Mesenchymal stem cell (in vitro differentiated cells and primary cell): Measurements from ENCODE around the gene ZDHHC14.

Experiments used
- DNase-seq: peaks from one replicate; pipeline ENCODE4 v3.0.0-alpha.2; 2013
- H2AFZ ChIP-seq: one replicate; pipeline ENCODE4 v1.6.1; 2013; ENCODE audit warnings: low read depth, mild to moderate bottlenecking, control low read depth, inconsistent platforms, low read length, moderate library complexity
- H2AK5ac ChIP-seq: 2 replicates; pipeline ENCODE4 v1.6.1; 2013; ENCODE audit warnings: low read length, moderate library complexity, mild to moderate bottlenecking, inconsistent platforms; ENCODE audit not compliant: severe bottlenecking
- H2BK120ac ChIP-seq: one replicate; pipeline ENCODE4 v1.6.1; 2013; ENCODE audit warnings: low read depth, mild to moderate bottlenecking, inconsistent platforms, low read length, moderate library complexity
- H2BK12ac ChIP-seq, 2 experiments: one replicate each; pipeline ENCODE4 v1.6.1; 2013; ENCODE audit warnings: inconsistent platforms in 2 of 2, low read length in 2 of 2, mild to moderate bottlenecking in 2 of 2, moderate library complexity in 2 of 2, control low read depth in 1 of 2
- H2BK15ac ChIP-seq: one replicate; pipeline ENCODE4 v1.6.1; 2013; ENCODE audit warnings: mild to moderate bottlenecking, low read depth, inconsistent platforms; ENCODE audit not compliant: poor library complexity, severe bottlenecking
- H2BK5ac ChIP-seq: 2 replicates; pipeline ENCODE4 v1.6.1; 2013; ENCODE audit warnings: low read depth, mild to moderate bottlenecking, low read length, control low read depth, inconsistent platforms; ENCODE audit not compliant: poor library complexity, severe bottlenecking
- H3K14ac ChIP-seq, 2 experiments: one replicate each; pipeline ENCODE4 v1.6.1; 2013; ENCODE audit warnings: inconsistent platforms in 2 of 2, low read length in 2 of 2, control low read depth in 1 of 2, mild to moderate bottlenecking in 1 of 2, moderate library complexity in 1 of 2
- H3K18ac ChIP-seq, 2 experiments: one replicate each; pipeline ENCODE4 v1.6.1; 2013; ENCODE audit warnings: inconsistent platforms in 2 of 2, low read length in 2 of 2, control low read depth in 1 of 2, low read depth in 1 of 2, mild to moderate bottlenecking in 1 of 2
- H3K23ac ChIP-seq, 2 experiments: one replicate each; pipeline ENCODE4 v1.6.1; 2013; ENCODE audit warnings: inconsistent platforms in 2 of 2, low read length in 2 of 2, mild to moderate bottlenecking in 2 of 2, moderate library complexity in 2 of 2, control low read depth in 1 of 2
- H3K27ac ChIP-seq: 2 replicates; pipeline ENCODE4 v1.5.1; 2013; ENCODE audit warnings: mild to moderate bottlenecking, moderate library complexity, low read length, control low read depth, inconsistent platforms; ENCODE audit not compliant: poor library complexity, severe bottlenecking
- H3K27me3 ChIP-seq, 2 experiments: 2 replicates each; pipeline versions ENCODE4 v1.6.1 to v1.7.0; 2013; ENCODE audit warnings: low read length in 2 of 2, mild to moderate bottlenecking in 2 of 2, moderate library complexity in 2 of 2, control low read depth in 1 of 2, inconsistent platforms in 1 of 2; ENCODE audit not compliant: control insufficient read depth in 1 of 2, insufficient read depth in 1 of 2
- H3K36me3 ChIP-seq, 2 experiments: 2 replicates each; pipeline versions ENCODE4 v1.6.1 to v1.7.0; 2013; ENCODE audit warnings: low read length in 2 of 2, control low read depth in 1 of 2, inconsistent platforms in 1 of 2, low read depth in 1 of 2, mild to moderate bottlenecking in 1 of 2; ENCODE audit not compliant: insufficient read depth in 2 of 2, control insufficient read depth in 1 of 2
- H3K4ac ChIP-seq, 2 experiments: one replicate each; pipeline ENCODE4 v1.6.1; 2013; ENCODE audit warnings: inconsistent platforms in 2 of 2, low read length in 2 of 2, mild to moderate bottlenecking in 2 of 2, moderate library complexity in 2 of 2, control low read depth in 1 of 2, low read depth in 1 of 2
- H3K4me1 ChIP-seq: 2 replicates; pipeline ENCODE4 v1.6.1; 2013; ENCODE audit warnings: low read depth, low read length, control low read depth; ENCODE audit not compliant: control insufficient read depth, insufficient read depth
- H3K4me2 ChIP-seq: 2 replicates; pipeline ENCODE4 v1.6.1; 2013; ENCODE audit warnings: low read length, mild to moderate bottlenecking, inconsistent platforms; ENCODE audit not compliant: poor library complexity, severe bottlenecking
- H3K4me3 ChIP-seq, 2 experiments: 2 replicates each; pipeline versions ENCODE4 v1.5.1 to v1.7.0; 2013; ENCODE audit warnings: low read length in 2 of 2, mild to moderate bottlenecking in 2 of 2, control low read depth in 1 of 2, low read depth in 1 of 2; ENCODE audit not compliant: insufficient read depth in 1 of 2
- H3K79me1 ChIP-seq: replicated peaks from 2 replicates; pipeline ENCODE4 v1.6.1; 2013; ENCODE audit warnings: mild to moderate bottlenecking, control low read depth, low read length, inconsistent platforms; ENCODE audit not compliant: poor library complexity, severe bottlenecking
- H3K9ac ChIP-seq: 2 replicates; pipeline ENCODE4 v1.7.0; 2013; ENCODE audit warnings: mild to moderate bottlenecking, low read length, moderate library complexity
- H3K9me3 ChIP-seq: 2 replicates; pipeline ENCODE4 v1.7.0; 2013; ENCODE audit warnings: mild to moderate bottlenecking, low read length; ENCODE audit not compliant: control insufficient read depth
- H4K8ac ChIP-seq: one replicate; pipeline ENCODE4 v1.6.1; 2013; ENCODE audit warnings: inconsistent platforms, mild to moderate bottlenecking, low read length, moderate library complexity
- H4K91ac ChIP-seq: one replicate; pipeline ENCODE4 v1.6.1; 2013; ENCODE audit warnings: mild to moderate bottlenecking, low read length, inconsistent platforms
- WGBS: methylation state at CpG from one replicate; pipeline ENCODE4 v1.1.7; 2013; ENCODE audit warnings: mixed read lengths; 5-methylcytosine and 5-hydroxymethylcytosine counted together

ZDHHC14 gene

DNA sequence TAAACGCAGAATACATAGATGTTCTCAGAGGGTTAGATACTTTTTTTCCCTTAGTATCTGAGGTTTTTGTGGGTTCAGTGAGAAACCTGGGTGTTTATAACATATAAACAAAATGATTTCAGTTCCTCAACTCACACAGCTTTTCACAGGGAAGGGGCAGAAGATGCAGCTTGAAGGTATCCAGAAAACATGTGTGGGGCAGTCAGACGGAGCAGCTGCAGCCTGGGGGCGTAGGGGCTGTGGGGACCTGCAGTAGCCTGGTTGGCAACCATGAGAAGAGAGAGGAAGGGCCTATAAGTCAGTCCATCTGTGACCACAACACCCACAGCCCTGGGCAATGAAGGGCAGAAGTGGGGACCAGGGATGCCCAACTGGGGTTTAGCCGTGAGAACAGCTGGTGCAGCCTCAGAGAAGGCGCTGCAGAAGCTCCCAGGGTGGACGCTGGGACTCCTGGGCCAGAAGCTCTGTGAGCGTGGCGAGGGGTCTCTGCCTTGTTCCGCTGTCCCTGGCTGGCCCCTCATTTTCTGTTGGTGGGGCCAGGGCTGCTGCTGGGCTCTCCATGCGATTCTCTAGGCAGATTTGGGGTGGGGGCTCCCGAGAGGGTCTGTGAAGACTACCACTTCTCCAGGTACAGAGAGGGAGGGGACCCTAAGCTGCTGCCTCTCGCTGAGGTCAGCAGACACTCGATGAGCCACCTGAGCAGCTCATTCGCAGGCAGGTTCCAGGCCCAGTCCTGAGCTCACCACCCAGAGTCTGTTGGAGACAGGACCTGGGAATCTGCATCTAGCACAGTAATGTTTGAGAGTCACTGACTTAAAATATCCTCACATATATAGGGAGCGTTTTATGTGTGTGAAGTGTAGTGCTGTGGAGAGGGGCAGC is 181.2 kb downstream of the ZDHHC14 start:
- Histone ChIP-seq H3K4me2 (no peak overlapping the region), H3K23ac (no peak overlapping the region)
- WGBS, result 86% methylated on average over 13 of the region's 15 CpGs

DNA sequence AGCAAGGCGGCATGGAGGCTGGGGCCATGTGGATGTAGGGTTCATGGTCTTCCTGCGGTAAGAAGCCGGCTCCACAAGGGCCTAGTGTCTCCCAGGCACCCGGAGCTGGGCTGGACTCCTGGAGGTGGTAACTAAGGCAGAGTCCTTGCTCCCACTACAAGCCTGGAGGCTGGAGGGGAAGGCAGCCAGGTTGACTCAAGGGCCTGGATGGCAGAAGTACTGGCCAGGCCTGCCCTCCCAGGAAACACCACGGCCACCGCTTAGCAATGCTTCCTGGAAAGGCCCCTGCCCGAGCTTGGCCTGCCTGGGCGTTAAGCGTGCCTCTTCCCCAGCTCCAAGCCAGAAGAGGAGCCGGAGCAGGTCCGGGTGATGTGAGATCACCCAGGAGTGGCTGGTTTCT is 182.0 kb downstream of the ZDHHC14 start:
- no peak for DNase-seq
- H2BK5ac ChIP-seq, result no peak overlapping the region
- H3K36me3 ChIP-seq, result no peaks in the 10 kb centered on the region
- no peak overlapping the region for H2BK12ac ChIP-seq
- no peak overlapping the region for H3K4me2 ChIP-seq
- no peaks in the 10 kb centered on the region for H3K9me3 ChIP-seq
- H3K27me3 ChIP-seq, result no peaks in the 10 kb centered on the region
- no peak overlapping the region for H3K18ac ChIP-seq
- no peaks in the 10 kb centered on the region for H3K79me1 ChIP-seq
- no peak overlapping the region for H2AFZ ChIP-seq
- 93% methylated on average over 11 of the region's 11 CpGs for WGBS
- no peak overlapping the region for H3K4me3 ChIP-seq
- no peak overlapping the region for H4K8ac ChIP-seq
- no peak overlapping the region for H2AK5ac ChIP-seq
- H3K14ac ChIP-seq, result no peak overlapping the region
- no peak overlapping the region for H2BK120ac ChIP-seq
- no peak overlapping the region for H2BK15ac ChIP-seq
- no peak overlapping the region for H3K23ac ChIP-seq
- H3K4me1 ChIP-seq, result peaks cover 9% of the 10 kb centered on the region
- no peak overlapping the region for H4K91ac ChIP-seq
- H3K27ac ChIP-seq, result no peak overlapping the region
- no peak overlapping the region for H3K9ac ChIP-seq
- H3K4ac ChIP-seq, result no peak overlapping the region

More for the DNA sequence above, 181.2 kb downstream of the ZDHHC14 start:
- H3K27ac ChIP-seq, result no peak overlapping the region
- no peak overlapping the region for H3K14ac ChIP-seq
- H3K4me3 ChIP-seq, result no peak overlapping the region
- H4K91ac ChIP-seq, result no peak overlapping the region
- no peak overlapping the region for H2BK15ac ChIP-seq
- H3K4me1 ChIP-seq, result peaks cover 9% of the 10 kb centered on the region
- no peaks in the 10 kb centered on the region for H3K36me3 ChIP-seq
- H2AK5ac ChIP-seq, result no peak overlapping the region
- no peak overlapping the region for H3K18ac ChIP-seq
- no peaks in the 10 kb centered on the region for H3K79me1 ChIP-seq
- no peak overlapping the region for H2BK12ac ChIP-seq
- no peaks in the 10 kb centered on the region for H3K9me3 ChIP-seq
- H2AFZ ChIP-seq, result no peak overlapping the region
- H2BK5ac ChIP-seq, result no peak overlapping the region
- DNase-seq, result no peak
- H3K27me3 ChIP-seq, result no peaks in the 10 kb centered on the region
- no peak overlapping the region for H2BK120ac ChIP-seq
- no peak overlapping the region for H3K9ac ChIP-seq
- no peak overlapping the region for H4K8ac ChIP-seq
- no peak overlapping the region for H3K4ac ChIP-seq

DNA sequence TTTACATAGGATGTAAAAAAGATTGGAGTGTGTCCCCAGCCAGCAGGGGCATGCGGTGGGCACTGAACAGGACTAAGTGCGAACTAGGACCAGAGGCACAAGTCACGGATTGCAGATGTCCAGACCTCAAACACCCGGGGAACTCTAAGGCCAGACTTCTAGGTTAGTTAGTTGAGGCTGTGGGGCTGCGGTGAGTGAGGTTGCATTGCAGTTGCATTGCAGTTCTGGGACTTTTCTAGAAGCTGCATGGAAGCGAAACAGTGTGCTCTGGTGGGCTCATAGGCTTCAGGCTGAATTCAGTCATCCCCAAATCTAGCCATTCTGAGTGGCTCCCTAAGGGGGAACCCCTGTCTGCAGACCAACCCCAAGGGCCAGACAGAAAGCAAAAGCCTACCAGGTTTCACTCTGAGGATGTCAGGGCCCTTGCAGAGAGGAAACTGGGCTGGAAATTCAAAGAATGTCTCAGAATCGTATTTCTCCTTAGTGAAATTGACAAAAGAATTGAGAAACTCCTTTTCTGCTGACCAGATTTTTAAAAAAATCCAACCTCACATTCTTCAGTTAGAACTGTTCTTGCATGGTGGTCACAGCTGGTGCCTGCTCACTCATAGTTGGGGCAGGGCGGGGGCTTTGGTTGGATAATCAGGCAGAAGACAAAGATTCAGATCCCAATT is 182.8 kb downstream of the ZDHHC14 start:
- Histone ChIP-seq H4K91ac (no peak overlapping the region), H3K18ac (no peak overlapping the region), H3K27ac (no peak overlapping the region), H3K4ac (no peak overlapping the region), H4K8ac (no peak overlapping the region), H3K79me1 (no peaks in the 10 kb centered on the region), H3K36me3 (no peaks in the 10 kb centered on the region), H2BK120ac (no peak overlapping the region), H2AFZ (no peak overlapping the region), H3K27me3 (no peaks in the 10 kb centered on the region), H3K4me3 (no peak overlapping the region), H2BK15ac (no peak overlapping the region), H3K4me1 (peaks cover 9% of the 10 kb centered on the region), H3K9ac (no peak overlapping the region), H3K9me3 (peaks cover 3% of the 10 kb centered on the region), H3K14ac (no peak overlapping the region), H2BK12ac (no peak overlapping the region), H3K4me2 (no peak overlapping the region), H2AK5ac (no peak overlapping the region), H2BK5ac (no peak overlapping the region), H3K23ac (no peak overlapping the region)
- DNase-seq, result no peak
- WGBS, result 95% methylated on average over 8 of the region's 8 CpGs

DNA sequence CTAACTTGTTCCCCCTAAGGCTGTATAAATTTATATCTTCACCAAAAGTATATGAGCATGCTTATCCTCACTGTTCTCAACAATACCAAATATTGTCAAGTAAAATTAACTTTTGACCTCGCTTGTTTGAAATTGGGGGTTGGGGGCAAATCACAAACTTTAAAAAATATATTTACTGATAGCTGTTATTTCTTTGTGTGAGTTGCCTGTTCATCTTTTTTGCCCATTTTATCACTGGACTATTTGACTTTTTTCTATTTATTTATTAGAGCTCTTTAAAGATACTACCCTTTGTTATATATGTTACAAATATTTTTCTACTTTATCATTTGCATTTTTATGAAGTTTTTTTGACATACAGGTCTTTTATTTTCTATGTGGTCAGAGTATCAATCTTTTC is 187.7 kb downstream of the ZDHHC14 start:
- Histone ChIP-seq H3K36me3 (no peaks in the 10 kb centered on the region), H3K9ac (no peak overlapping the region), H3K9me3 (peaks cover 3% of the 10 kb centered on the region), H3K27ac (no peak overlapping the region), H2BK12ac (no peak overlapping the region), H3K4me2 (no peak overlapping the region), H3K79me1 (no peaks in the 10 kb centered on the region), H3K14ac (no peak overlapping the region), H3K18ac (no peak overlapping the region), H2AFZ (no peak overlapping the region), H2BK120ac (no peak overlapping the region), H2AK5ac (no peak overlapping the region), H3K4me1 (peaks cover under 1% of the 10 kb centered on the region), H3K4ac (no peak overlapping the region), H4K91ac (no peak overlapping the region), H3K23ac (no peak overlapping the region), H2BK15ac (no peak overlapping the region), H3K4me3 (no peak overlapping the region), H2BK5ac (no peak overlapping the region), H3K27me3 (no peaks in the 10 kb centered on the region), H4K8ac (no peak overlapping the region)
- no peak for DNase-seq
- WGBS, result no CpG with 5 or more reads among the region's 1 CpG
